Neural progenitor cell (in vitro differentiated cells): ENCODE measurements around the gene MSLN. TPM values are rescaled to one million over a fixed set of nuclear protein-coding genes. Genes with fewer than 3 reads are reported as not detected.

Experiments
- DNase-seq: peaks from one replicate; pipeline ENCODE4 v3.0.0-alpha.2; 2016; ENCODE audit warnings: low spot score
- H2AFZ ChIP-seq: fragments of 200-600 bp; sonication (generic); replicated peaks from 2 replicates; pipeline ENCODE4 v1.6.1; 2016; ENCODE audit warnings: antibody characterized with exemption
- H3F3A ChIP-seq: fragments of 200-600 bp; sonication (generic); 2 replicates; pipeline ENCODE4 v1.6.1; 2016; ENCODE audit warnings: antibody characterized with exemption, low read depth
- H3K27ac ChIP-seq: fragments of 200-600 bp; sonication (generic); 2 replicates; pipeline ENCODE4 v1.5.1; 2016; ENCODE audit warnings: mild to moderate bottlenecking
- H3K27me3 ChIP-seq: fragments of 200-600 bp; sonication (generic); 2 replicates; pipeline ENCODE4 v1.6.1; 2016; ENCODE audit warnings: mild to moderate bottlenecking, moderate library complexity
- H3K36me3 ChIP-seq: fragments of 200-600 bp; sonication (generic); 2 replicates; pipeline ENCODE4 v1.5.1; 2016
- H3K4me1 ChIP-seq: fragments of 200-600 bp; sonication (generic); 2 replicates; pipeline ENCODE4 v1.6.1; 2016; ENCODE audit warnings: mixed run types
- H3K4me2 ChIP-seq: fragments of 200-600 bp; sonication (generic); 2 replicates; pipeline ENCODE4 v1.6.1; 2016
- H3K4me3 ChIP-seq: fragments of 200-600 bp; sonication (generic); 2 replicates; pipeline ENCODE4 v1.5.1; 2016
- H3K79me2 ChIP-seq: fragments of 200-600 bp; sonication (generic); 2 replicates; pipeline ENCODE4 v1.6.1; 2016; ENCODE audit warnings: low read depth
- H3K9ac ChIP-seq: fragments of 200-600 bp; sonication (generic); 2 replicates; pipeline ENCODE4 v1.6.1; 2016
- H3K9me3 ChIP-seq: fragments of 200-600 bp; sonication (generic); 2 replicates; pipeline ENCODE4 v1.5.1; 2016; ENCODE audit warnings: low read depth
- H4K20me1 ChIP-seq: fragments of 200-600 bp; sonication (generic); 2 replicates; pipeline ENCODE4 v1.6.1; 2016; ENCODE audit warnings: low read depth
- H3K27ac Mint-ChIP-seq: 3 replicates; pipeline ENCODE4 v1.8.0; 2021; ENCODE audit warnings: mixed read lengths
- H3K27me3 Mint-ChIP-seq: 2 replicates; pipeline ENCODE4 v1.8.0; 2022; ENCODE audit warnings: low read depth, mild to moderate bottlenecking, inconsistent platforms, moderate library complexity, mixed read lengths; ENCODE audit not compliant: insufficient read depth
- H3K36me3 Mint-ChIP-seq: 3 replicates; pipeline ENCODE4 v1.8.0; 2021; ENCODE audit warnings: mixed read lengths
- H3K4me1 Mint-ChIP-seq: 3 replicates; pipeline ENCODE4 v1.8.0; 2021; ENCODE audit warnings: mixed read lengths
- H3K4me3 Mint-ChIP-seq: 3 replicates; pipeline ENCODE4 v1.8.0; 2021; ENCODE audit warnings: mild to moderate bottlenecking, moderate library complexity, mixed read lengths
- H3K9me3 Mint-ChIP-seq: 3 replicates; pipeline ENCODE4 v1.8.0; 2020; ENCODE audit warnings: mixed read lengths
- EZH2 ChIP-seq: fragments of 200-600 bp; sonication (generic); IDR thresholded peaks from 2 replicates; pipeline ENCODE4 v1.6.1; 2017; ENCODE audit warnings: antibody characterized with exemption, mild to moderate bottlenecking, moderate library complexity
- EZH2phosphoT487 ChIP-seq: fragments of 200-600 bp; sonication (generic); IDR thresholded peaks from 2 replicates; pipeline ENCODE4 v1.6.1; 2017; ENCODE audit warnings: antibody characterized with exemption
- total RNA-seq: library from RNA; depleted of rRNA; stranded (reverse); fragments of >200 nt; gene quantifications from 2 replicates; pipeline ENCODE4 v1.2.3, GENCODE V29; 2015; ENCODE audit warnings: low replicate concordance
- TF ChIP-seq, protein P1 (sequence below): fragments of 200-600 bp; sonication (generic); IDR thresholded peaks from 2 replicates; pipeline ENCODE4 v1.5.1; 2017; ENCODE audit warnings: antibody characterized with exemption, mild to moderate bottlenecking

The MSLN gene
- total RNA-seq, 1 donor from 2014 or later: 0.82 TPM

DNA sequence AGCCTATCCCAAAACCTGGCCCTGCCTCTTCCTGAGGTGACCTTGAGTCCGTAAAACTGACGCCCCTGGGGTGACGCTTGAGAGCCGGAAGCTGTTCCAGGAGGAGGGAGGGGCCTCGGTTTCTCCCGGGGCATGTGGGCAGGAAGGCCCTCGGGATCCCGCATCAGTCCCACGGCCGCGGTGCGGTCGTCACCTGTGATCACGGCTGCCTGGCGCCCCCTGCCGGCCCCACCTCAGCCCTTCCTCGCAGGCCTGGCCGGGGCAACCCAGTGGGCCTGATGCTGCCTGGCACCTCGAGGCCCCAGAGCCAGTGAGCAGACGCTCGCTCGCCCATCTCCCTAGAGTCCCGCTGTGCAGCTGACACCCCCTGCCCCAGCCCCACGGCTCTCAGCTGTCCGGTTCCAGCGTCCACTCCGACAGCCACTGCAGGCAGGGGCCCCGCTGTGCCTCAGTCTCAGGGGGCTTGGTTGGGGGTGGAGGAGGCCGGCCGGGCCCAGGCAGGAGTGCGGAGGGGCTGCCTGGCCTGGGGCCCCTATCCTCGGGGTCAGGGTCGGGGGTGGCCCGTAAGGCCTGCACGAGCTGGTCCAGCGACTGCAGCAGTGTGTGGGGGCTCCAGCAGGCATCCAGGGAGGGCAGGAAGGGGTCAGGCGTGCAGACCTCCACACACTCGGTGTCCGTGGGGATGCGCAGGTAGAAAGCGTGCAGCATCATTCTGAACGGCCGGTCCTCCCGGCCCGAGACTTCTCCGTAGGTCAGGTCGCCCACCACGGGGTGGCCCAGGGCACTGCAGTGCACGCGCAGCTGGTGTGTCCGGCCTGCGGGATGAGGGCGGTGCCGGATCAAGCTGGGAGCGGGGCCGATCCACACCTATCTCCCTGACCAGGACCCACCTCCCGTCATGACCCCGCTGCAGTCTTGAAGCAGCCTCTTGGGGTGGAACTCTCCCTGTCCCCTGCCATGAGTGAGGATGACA, 25.3 kb downstream of the MSLN start:
- TF ChIP-seq EZH2phosphoT487: no peak
- TF ChIP-seq, protein P1, sequence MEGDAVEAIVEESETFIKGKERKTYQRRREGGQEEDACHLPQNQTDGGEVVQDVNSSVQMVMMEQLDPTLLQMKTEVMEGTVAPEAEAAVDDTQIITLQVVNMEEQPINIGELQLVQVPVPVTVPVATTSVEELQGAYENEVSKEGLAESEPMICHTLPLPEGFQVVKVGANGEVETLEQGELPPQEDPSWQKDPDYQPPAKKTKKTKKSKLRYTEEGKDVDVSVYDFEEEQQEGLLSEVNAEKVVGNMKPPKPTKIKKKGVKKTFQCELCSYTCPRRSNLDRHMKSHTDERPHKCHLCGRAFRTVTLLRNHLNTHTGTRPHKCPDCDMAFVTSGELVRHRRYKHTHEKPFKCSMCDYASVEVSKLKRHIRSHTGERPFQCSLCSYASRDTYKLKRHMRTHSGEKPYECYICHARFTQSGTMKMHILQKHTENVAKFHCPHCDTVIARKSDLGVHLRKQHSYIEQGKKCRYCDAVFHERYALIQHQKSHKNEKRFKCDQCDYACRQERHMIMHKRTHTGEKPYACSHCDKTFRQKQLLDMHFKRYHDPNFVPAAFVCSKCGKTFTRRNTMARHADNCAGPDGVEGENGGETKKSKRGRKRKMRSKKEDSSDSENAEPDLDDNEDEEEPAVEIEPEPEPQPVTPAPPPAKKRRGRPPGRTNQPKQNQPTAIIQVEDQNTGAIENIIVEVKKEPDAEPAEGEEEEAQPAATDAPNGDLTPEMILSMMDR: peak; percentile 85
- Mint-ChIP-seq H3K27me3 (peaks cover 5% of the 10 kb centered on the region), H3K9me3 (no peaks in the 10 kb centered on the region), H3K4me1 (peaks cover 3% of the 10 kb centered on the region), H3K27ac (no peak overlapping the region), H3K36me3 (no peaks in the 10 kb centered on the region), H3K4me3 (peak overlapping the region; percentile 78)
- no peak overlapping the region for H3K4me2 ChIP-seq
- H3K27ac ChIP-seq: no peak overlapping the region
- no peaks in the 10 kb centered on the region for H3K9me3 ChIP-seq
- H3F3A ChIP-seq: peaks cover 3% of the 10 kb centered on the region
- peaks cover 41% of the 10 kb centered on the region for H4K20me1 ChIP-seq
- H3K27me3 ChIP-seq: peaks cover 14% of the 10 kb centered on the region
- H3K36me3 ChIP-seq: no peaks in the 10 kb centered on the region
- H3K79me2 ChIP-seq: peaks cover 27% of the 10 kb centered on the region
- DNase-seq: peak; percentile 89
- no peak overlapping the region for H3K4me3 ChIP-seq
- no peak overlapping the region for H3K9ac ChIP-seq
- no peak overlapping the region for H2AFZ ChIP-seq
- peaks cover 7% of the 10 kb centered on the region for H3K4me1 ChIP-seq

DNA sequence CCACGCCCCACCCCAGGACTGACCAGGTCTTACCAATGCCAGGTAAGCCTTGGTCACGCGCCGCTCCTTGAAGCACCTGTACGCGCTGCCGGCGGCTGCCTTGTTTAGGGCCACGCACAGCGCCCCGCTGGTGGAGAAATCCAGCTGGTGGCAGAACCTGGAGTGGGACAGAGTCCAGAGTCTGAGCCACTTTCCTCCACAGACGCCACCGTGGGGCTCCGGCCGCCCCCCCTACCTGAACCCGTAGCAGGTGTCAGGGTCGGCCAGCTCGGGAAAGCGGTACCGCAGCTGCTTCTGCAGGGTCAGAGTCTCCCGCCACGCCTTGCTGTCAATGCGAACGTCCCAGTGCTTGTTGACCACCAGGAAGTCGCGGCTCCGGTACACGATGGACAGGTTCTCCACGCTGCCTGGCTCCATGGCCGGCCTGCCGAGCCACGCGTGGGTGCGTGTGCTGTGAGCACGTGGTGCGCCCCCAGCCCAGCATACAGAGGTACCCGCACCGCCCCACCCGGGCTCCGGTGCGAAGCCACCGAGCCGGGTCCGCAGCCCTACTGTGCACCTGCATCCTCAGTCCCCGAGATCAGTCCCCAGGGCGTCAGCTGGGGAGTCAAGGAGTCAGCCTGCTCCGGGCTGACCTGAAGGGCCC, 26.9 kb downstream of the MSLN start:
- H2AFZ ChIP-seq: no peak overlapping the region
- no peak for DNase-seq
- peaks cover 3% of the 10 kb centered on the region for H3F3A ChIP-seq
- H4K20me1 ChIP-seq: peaks cover 41% of the 10 kb centered on the region
- peaks cover 7% of the 10 kb centered on the region for H3K4me1 ChIP-seq
- Mint-ChIP-seq H3K9me3 (no peaks in the 10 kb centered on the region), H3K4me1 (peaks cover 5% of the 10 kb centered on the region), H3K27me3 (peaks cover under 1% of the 10 kb centered on the region), H3K4me3 (peak overlapping the region; percentile 90), H3K36me3 (peaks cover 6% of the 10 kb centered on the region), H3K27ac (no peak overlapping the region)
- peak overlapping the region; percentile 70 for H3K9ac ChIP-seq
- H3K4me3 ChIP-seq: peak overlapping the region; percentile 99
- H3K36me3 ChIP-seq: no peaks in the 10 kb centered on the region
- TF ChIP-seq, protein P1: no peak
- TF ChIP-seq EZH2phosphoT487: no peak
- peaks cover 27% of the 10 kb centered on the region for H3K79me2 ChIP-seq
- no peak overlapping the region for H3K27ac ChIP-seq
- no peaks in the 10 kb centered on the region for H3K9me3 ChIP-seq
- H3K27me3 ChIP-seq: no peaks in the 10 kb centered on the region
- H3K4me2 ChIP-seq: peak overlapping the region; percentile 85

DNA sequence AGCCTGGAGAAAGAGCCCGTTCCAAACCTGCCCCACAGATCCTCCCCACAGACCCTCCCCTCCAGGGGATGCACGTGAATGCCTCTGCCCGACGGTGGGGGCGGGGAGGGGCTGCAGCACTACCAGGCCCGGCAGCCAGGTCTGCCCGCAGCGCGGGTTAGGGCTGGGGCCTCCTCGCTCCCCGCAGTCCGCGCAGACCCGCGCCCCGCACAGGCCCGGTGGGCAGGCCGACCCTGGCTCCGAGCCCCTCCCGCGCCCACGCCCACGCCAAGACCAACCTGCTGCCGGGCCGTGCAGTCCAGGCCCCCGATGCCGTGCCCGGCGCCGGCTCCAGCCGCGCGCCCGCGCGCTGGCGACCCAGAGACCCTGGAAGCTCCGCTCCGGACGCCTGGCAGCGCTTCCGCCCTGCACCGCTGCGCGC, 27.5 kb downstream of the MSLN start, which contains the start of gene RPUSD1:
TSS of gene RPUSD1 (minus strand) at position 404 of the 421 bp plus-strand sequence. CDS start 644 bp downstream, outside the sequence.
- H3K4me1 Mint-ChIP-seq: peaks cover 5% of the 10 kb centered on the region
- TF ChIP-seq EZH2 (no peak), EZH2phosphoT487 (no peak)
- TF ChIP-seq, protein P1: peak; percentile 9
- H3F3A ChIP-seq: peaks cover 3% of the 10 kb centered on the region
- DNase-seq: no peak
- no peak within 1 kb of the TSS for H3K27ac Mint-ChIP-seq
- H3K4me3 ChIP-seq: peak within 1 kb of the TSS; percentile 99
- H3K9me3 Mint-ChIP-seq: no peaks in the 10 kb centered on the region
- no peaks in the 10 kb centered on the region for H3K36me3 ChIP-seq
- peak within 1 kb of the TSS; percentile 90 for H3K4me3 Mint-ChIP-seq
- no peaks in the 10 kb centered on the region for H3K9me3 ChIP-seq
- H2AFZ ChIP-seq: peak within 1 kb of the TSS; percentile 63
- H3K27me3 ChIP-seq: no peaks in the 10 kb centered on the region
- peaks cover 27% of the 10 kb centered on the region for H3K79me2 ChIP-seq
- H3K27ac ChIP-seq: no peak within 1 kb of the TSS
- peaks cover 41% of the 10 kb centered on the region for H4K20me1 ChIP-seq
- H3K9ac ChIP-seq: peak within 1 kb of the TSS; percentile 79
- H3K27me3 Mint-ChIP-seq: no peaks in the 10 kb centered on the region
- H3K4me1 ChIP-seq: peaks cover 7% of the 10 kb centered on the region
- H3K36me3 Mint-ChIP-seq: peaks cover 6% of the 10 kb centered on the region
- peak within 1 kb of the TSS; percentile 100 for H3K4me2 ChIP-seq
